HepG2 (cell line): ENCODE measurements around the gene PPP1R12B.

Experiments
- CREM ChIP-seq, 2 experiments: sonication (generic) in 1 of 2; formaldehyde crosslinking in 1 of 2; IDR thresholded peaks; 2 replicates each; pipeline versions ENCODE4 v1.4.0 to v1.6.1; 2016 to 2020; ENCODE audit warnings: antibody characterized with exemption in 1 of 2, mild to moderate bottlenecking in 1 of 2, missing genetic modification reagents in 1 of 2
- KAT8 ChIP-seq: IDR thresholded peaks from 2 replicates; pipeline ENCODE4 v1.6.1; 2016; ENCODE audit warnings: missing genetic modification reagents, missing compliant biosample characterization
- MYC ChIP-seq: sonication (generic); formaldehyde crosslinking; IDR thresholded peaks from 2 replicates; pipeline ENCODE4 v1.9.0; 2021; ENCODE audit warnings: missing genetic modification reagents, borderline replicate concordance
- ZNF263 ChIP-seq: sonication (generic); formaldehyde crosslinking; IDR thresholded peaks from 2 replicates; pipeline ENCODE4 v1.4.0; 2020; ENCODE audit warnings: missing genetic modification reagents
- ZNF317 ChIP-seq: sonication (generic); formaldehyde crosslinking; IDR thresholded peaks from 2 replicates; pipeline ENCODE4 v1.5.0; 2020; ENCODE audit warnings: mild to moderate bottlenecking, missing genetic modification reagents
- ZNF768 ChIP-seq: sonication (generic); formaldehyde crosslinking; IDR thresholded peaks from 2 replicates; pipeline ENCODE4 v1.4.0; 2020; ENCODE audit warnings: missing genetic modification reagents
- TF ChIP-seq, protein P1 (sequence below): sonication (generic); formaldehyde crosslinking; IDR thresholded peaks from 2 replicates; pipeline ENCODE4 v1.5.0; 2020; ENCODE audit warnings: mild to moderate bottlenecking, missing genetic modification reagents, moderate library complexity

DNA sequence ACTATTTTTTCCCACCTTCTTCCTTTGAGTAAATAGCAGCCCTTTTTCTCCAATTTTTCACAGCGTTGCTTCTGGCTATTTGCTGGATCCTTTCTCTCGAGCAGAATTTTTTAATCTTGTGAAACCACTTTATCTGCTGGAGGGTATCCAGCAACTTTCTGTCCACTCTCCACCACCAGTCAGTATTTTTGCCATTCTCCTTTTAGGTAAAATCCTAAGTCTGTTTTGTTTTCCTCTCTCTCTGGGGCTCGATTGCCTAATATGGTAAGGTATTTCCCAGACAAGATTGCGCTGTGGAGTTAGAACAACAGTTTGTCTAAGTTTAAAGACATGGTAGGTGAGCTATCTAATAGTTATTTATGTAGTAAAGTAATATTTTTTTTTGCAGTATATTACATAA is 156.9 kb downstream of the PPP1R12B start:
- TF ChIP-seq MYC (CRISPR knock-in tag) (no peak), ZNF317 (no peak), ZNF263 (CRISPR knock-in tag) (no peak), ZNF768 (CRISPR knock-in tag) (no peak), CREM (IDR thresholded peaks at IDR 0.05) (no peak), CREM (CRISPR knock-in tag; IDR thresholded peaks at IDR 0.05) (no peak), KAT8 (CRISPR knock-in tag) (no peak)
- TF ChIP-seq, protein P1, sequence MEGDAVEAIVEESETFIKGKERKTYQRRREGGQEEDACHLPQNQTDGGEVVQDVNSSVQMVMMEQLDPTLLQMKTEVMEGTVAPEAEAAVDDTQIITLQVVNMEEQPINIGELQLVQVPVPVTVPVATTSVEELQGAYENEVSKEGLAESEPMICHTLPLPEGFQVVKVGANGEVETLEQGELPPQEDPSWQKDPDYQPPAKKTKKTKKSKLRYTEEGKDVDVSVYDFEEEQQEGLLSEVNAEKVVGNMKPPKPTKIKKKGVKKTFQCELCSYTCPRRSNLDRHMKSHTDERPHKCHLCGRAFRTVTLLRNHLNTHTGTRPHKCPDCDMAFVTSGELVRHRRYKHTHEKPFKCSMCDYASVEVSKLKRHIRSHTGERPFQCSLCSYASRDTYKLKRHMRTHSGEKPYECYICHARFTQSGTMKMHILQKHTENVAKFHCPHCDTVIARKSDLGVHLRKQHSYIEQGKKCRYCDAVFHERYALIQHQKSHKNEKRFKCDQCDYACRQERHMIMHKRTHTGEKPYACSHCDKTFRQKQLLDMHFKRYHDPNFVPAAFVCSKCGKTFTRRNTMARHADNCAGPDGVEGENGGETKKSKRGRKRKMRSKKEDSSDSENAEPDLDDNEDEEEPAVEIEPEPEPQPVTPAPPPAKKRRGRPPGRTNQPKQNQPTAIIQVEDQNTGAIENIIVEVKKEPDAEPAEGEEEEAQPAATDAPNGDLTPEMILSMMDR (CRISPR knock-in tag): no peak
